HepG2 (cell line): ENCODE results near the gene ZNF226. TPM values are rescaled to one million over a fixed set of nuclear protein-coding genes. Genes with fewer than 3 reads are reported as not detected.
A peak's percentile ranks its signal among the peaks of the same experiment; 100 is the strongest.

Source experiments
- ATF3 ChIP-seq: sonication (generic); formaldehyde crosslinking; IDR thresholded peaks from 2 replicates; pipeline ENCODE4 v1.4.0; 2020; ENCODE audit warnings: missing genetic modification reagents
- HBP1 ChIP-seq: IDR thresholded peaks from 2 replicates; pipeline ENCODE4 v1.6.1; 2016; ENCODE audit warnings: low read depth, control low read depth
- HNRNPLL ChIP-seq: fragments of 200-400 bp; formaldehyde crosslinking; IDR thresholded peaks from 2 replicates; pipeline ENCODE4 v1.6.1; 2017; ENCODE audit warnings: mild to moderate bottlenecking, low read depth, low read length; ENCODE audit not compliant: poor library complexity, severe bottlenecking
- MAFG ChIP-seq: sonication (generic); formaldehyde crosslinking; IDR thresholded peaks from 2 replicates; pipeline ENCODE4 v1.5.1; 2020; ENCODE audit warnings: mild to moderate bottlenecking, missing genetic modification reagents
- NFIC ChIP-seq: IDR thresholded peaks from 2 replicates; pipeline ENCODE4 v1.6.1; 2012; ENCODE audit warnings: mild to moderate bottlenecking, low read length, inconsistent platforms
- SMAD9 ChIP-seq: sonication (generic); formaldehyde crosslinking; IDR thresholded peaks from 2 replicates; pipeline ENCODE4 v1.5.1; 2020; ENCODE audit warnings: mild to moderate bottlenecking, missing genetic modification reagents
- SYNCRIP ChIP-seq: fragments of 200-400 bp; formaldehyde crosslinking; IDR thresholded peaks from 2 replicates; pipeline ENCODE4 v1.6.1; 2018; ENCODE audit warnings: mild to moderate bottlenecking, low read depth, low read length; ENCODE audit not compliant: insufficient read depth
- ZBTB43 ChIP-seq: sonication (generic); formaldehyde crosslinking; conservative IDR thresholded peaks from 2 replicates; pipeline ENCODE4 v1.4.0; 2020; ENCODE audit warnings: missing genetic modification reagents
- ZGPAT ChIP-seq: IDR thresholded peaks from 2 replicates; pipeline ENCODE4 v1.6.1; 2016; ENCODE audit warnings: mild to moderate bottlenecking
- ZNF136 ChIP-seq: sonication (generic); formaldehyde crosslinking; IDR thresholded peaks from 2 replicates; pipeline ENCODE4 v1.8.1; 2022; ENCODE audit warnings: low read depth, mild to moderate bottlenecking, moderate library complexity, missing genetic modification reagents
- ZNF18 ChIP-seq: sonication (generic); formaldehyde crosslinking; IDR thresholded peaks from 2 replicates; pipeline ENCODE4 v1.8.0; 2022; ENCODE audit warnings: mild to moderate bottlenecking, missing genetic modification reagents; ENCODE audit not compliant: insufficient replicate concordance
- ZNF660 ChIP-seq: sonication (generic); formaldehyde crosslinking; IDR thresholded peaks from 2 replicates; pipeline ENCODE4 v1.5.1; 2020; ENCODE audit warnings: mild to moderate bottlenecking, low read depth, missing genetic modification reagents, borderline replicate concordance
- ZNF883 ChIP-seq: sonication (generic); formaldehyde crosslinking; IDR thresholded peaks from 2 replicates; pipeline ENCODE4 v1.5.1; 2020; ENCODE audit warnings: mild to moderate bottlenecking, missing genetic modification reagents; ENCODE audit errors: not compliant biosample characterization
- polyA plus RNA-seq, 8 experiments: library from polyadenylated mRNA; depleted of rRNA in 3 of 8; stranded (reverse) in 7 of 8; unstranded in 1 of 8; fragments of >200 nt; fragmentation: Illumina TruSeq in 4 of 8; extraction: Trizol in 4 of 8; gene quantifications; 2 replicates each; pipeline versions ENCODE4 v1.2.1 to v1.2.3, GENCODE V29; 2011 to 2016; ENCODE audit warnings: low read depth in 4 of 8, missing spikeins in 1 of 8, mixed read lengths in 1 of 8; ENCODE audit not compliant: insufficient read depth in 1 of 8
- total RNA-seq, 5 experiments: library from RNA; depleted of rRNA; stranded (reverse); fragments of >200 nt; fragmentation: Illumina TruSeq; extraction: Trizol; gene quantifications; 2 replicates each; pipeline ENCODE4 v1.2.3, GENCODE V29; 2016; ENCODE audit warnings: low read depth in 1 of 5
- TF ChIP-seq, protein P1 (sequence below), 2 experiments: sonication (generic) in 1 of 2; formaldehyde crosslinking in 1 of 2; IDR thresholded peaks; 2 replicates each; pipeline versions ENCODE4 v1.4.0 to v1.6.1; 2016 to 2020; ENCODE audit warnings: borderline replicate concordance in 1 of 2, low read depth in 1 of 2, mild to moderate bottlenecking in 1 of 2, missing genetic modification reagents in 1 of 2
- TF ChIP-seq, protein P2 (sequence below): sonication (generic); formaldehyde crosslinking; IDR thresholded peaks from 2 replicates; pipeline ENCODE4 v1.8.0; 2022; ENCODE audit warnings: missing genetic modification reagents, low read depth, mild to moderate bottlenecking, borderline replicate concordance
- TF ChIP-seq, protein P3 (sequence below): sonication (generic); formaldehyde crosslinking; IDR thresholded peaks from 2 replicates; pipeline ENCODE4 v1.8.1; 2023; ENCODE audit warnings: mild to moderate bottlenecking, missing genetic modification reagents, borderline replicate concordance

The ZNF226 gene
- total and polyA plus RNA-seq, 2 of the 13 experiments (the other 11 are each of a cell fraction or from before 2014, with no cell fraction given), result 8.3 to 16.0 TPM

- TF ChIP-seq, protein P1, sequence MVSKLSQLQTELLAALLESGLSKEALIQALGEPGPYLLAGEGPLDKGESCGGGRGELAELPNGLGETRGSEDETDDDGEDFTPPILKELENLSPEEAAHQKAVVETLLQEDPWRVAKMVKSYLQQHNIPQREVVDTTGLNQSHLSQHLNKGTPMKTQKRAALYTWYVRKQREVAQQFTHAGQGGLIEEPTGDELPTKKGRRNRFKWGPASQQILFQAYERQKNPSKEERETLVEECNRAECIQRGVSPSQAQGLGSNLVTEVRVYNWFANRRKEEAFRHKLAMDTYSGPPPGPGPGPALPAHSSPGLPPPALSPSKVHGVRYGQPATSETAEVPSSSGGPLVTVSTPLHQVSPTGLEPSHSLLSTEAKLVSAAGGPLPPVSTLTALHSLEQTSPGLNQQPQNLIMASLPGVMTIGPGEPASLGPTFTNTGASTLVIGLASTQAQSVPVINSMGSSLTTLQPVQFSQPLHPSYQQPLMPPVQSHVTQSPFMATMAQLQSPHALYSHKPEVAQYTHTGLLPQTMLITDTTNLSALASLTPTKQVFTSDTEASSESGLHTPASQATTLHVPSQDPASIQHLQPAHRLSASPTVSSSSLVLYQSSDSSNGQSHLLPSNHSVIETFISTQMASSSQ (IDR thresholded peaks at IDR 0.05; ENCODE audit: low read depth), result no peak
- TF ChIP-seq, protein P1 (CRISPR knock-in tag; IDR thresholded peaks at IDR 0.05; ENCODE audit: borderline replicate concordance), result peak; percentile 47; the same call in 1 of the 2 replicates
- TF ChIP-seq ZNF18 (CRISPR knock-in tag) (no peak), ZNF136 (no peak), ZBTB43 (CRISPR knock-in tag) (no peak), SMAD9 (CRISPR knock-in tag) (no peak), SYNCRIP (no peak), HBP1 (CRISPR knock-in tag) (peak; percentile 69; the same call in 1 of the 2 replicates), MAFG (no peak), ZNF883 (CRISPR knock-in tag) (no peak), HNRNPLL (no peak), ZNF660 (CRISPR knock-in tag) (no peak), ATF3 (CRISPR knock-in tag) (no peak), ZGPAT (CRISPR knock-in tag) (peak; percentile 66), NFIC (peak; percentile 75; the same call in 1 of the 2 replicates)
- TF ChIP-seq, protein P2, sequence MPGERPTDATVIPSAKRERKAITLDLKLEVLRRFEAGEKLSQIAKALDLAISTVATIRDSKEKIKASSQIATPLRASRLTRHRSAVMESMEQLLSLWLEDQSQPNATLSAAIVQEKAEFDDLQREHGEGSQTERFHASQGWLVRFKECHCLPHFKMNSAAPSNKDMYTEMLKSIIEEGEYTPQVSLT, result no peak
- TF ChIP-seq, protein P3, sequence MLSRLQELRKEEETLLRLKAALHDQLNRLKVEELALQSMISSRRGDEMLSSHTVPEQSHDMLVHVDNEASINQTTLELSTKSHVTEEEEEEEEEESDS, result no peak
Observed at GRCh38 chr19:44207126-44207803, 42.4 kb downstream of the ZNF226 start (continued).
